Stomach (tissue), 9 donors: ENCODE data around the gene ACER1. TPM values are rescaled to one million over a fixed set of nuclear protein-coding genes. Genes with fewer than 3 reads are reported as not detected.
A peak's percentile ranks its signal among the peaks of the same experiment; 100 is the strongest.
"Not testable (repeated sequence)": the region's sequence is repeated elsewhere in the genome, so short reads cannot be mapped to it uniquely, and the experiment has no call there.

Experiments used
- DNase-seq, 2 donors: peaks; one replicate each; pipeline versions ENCODE4 v3.0.0 to v3.0.0-alpha.2; 2013 to 2019
- H3K27ac ChIP-seq, 5 donors: fragments of 200-600 bp in 4 of 5; sonication (generic) in 4 of 5; one replicate each; pipeline ENCODE4 v1.5.1; 2013 to 2019; ENCODE audit warnings: mild to moderate bottlenecking in 1 of 5, moderate library complexity in 1 of 5
- H3K27me3 ChIP-seq, 3 donors: fragments of 200-600 bp; sonication (generic); one replicate each; pipeline ENCODE4 v1.5.1; 2017 to 2019; ENCODE audit warnings: mixed run types in 1 of 3
- H3K36me3 ChIP-seq, 4 donors: fragments of 200-600 bp; sonication (generic); 1 replicate in 3 of 4; 2 replicates in 1 of 4; pipeline ENCODE4 v1.5.1; 2016 to 2019
- H3K4me1 ChIP-seq, 4 donors: fragments of 200-600 bp; sonication (generic); one replicate each; pipeline ENCODE4 v1.5.1; 2016 to 2019
- H3K4me3 ChIP-seq, 4 donors: fragments of 200-600 bp; sonication (generic) in 3 of 4; one replicate each; pipeline ENCODE4 v1.5.1; 2016 to 2019; ENCODE audit warnings: mild to moderate bottlenecking in 1 of 4
- H3K9me3 ChIP-seq, 4 donors: fragments of 200-600 bp; sonication (generic); one replicate each; pipeline ENCODE4 v1.5.1; 2016 to 2019
- EP300 ChIP-seq: sonication (generic); formaldehyde crosslinking; IDR thresholded peaks from one replicate; pipeline ENCODE4 v1.6.1; 2017; ENCODE audit warnings: antibody characterized with exemption
- POLR2A ChIP-seq, 4 donors: fragments of 450-650 bp; IDR thresholded peaks; one replicate each; pipeline ENCODE4 v1.6.1; 2016; ENCODE audit warnings: antibody characterized with exemption in 4 of 4, control low read depth in 2 of 4, mild to moderate bottlenecking in 1 of 4, moderate library complexity in 1 of 4
- POLR2AphosphoS5 ChIP-seq, 3 donors: sonication (generic); formaldehyde crosslinking; IDR thresholded peaks; one replicate each; pipeline ENCODE4 v1.6.1; 2016; ENCODE audit warnings: antibody characterized with exemption in 3 of 3
- WGBS, 5 donors: extraction: QIAGEN DNeasy Blood & Tissue Kit in 3 of 5; methylation state at CpG; one replicate each; pipeline versions ENCODE4 v1.1.5 to v1.1.7; 2013 to 2018; 5-methylcytosine and 5-hydroxymethylcytosine counted together
- intact Hi-C: fragments of 100-400 bp; cut with DNase I; formaldehyde crosslinking; loops from one replicate; pipeline ENCODE4 v1.15.1; 2023; ENCODE audit warnings: low total_unique reads
- polyA plus RNA-seq, 3 donors: library from polyadenylated mRNA; stranded (reverse); fragments of 200-250 nt; gene quantifications; one replicate each; pipeline ENCODE4 v1.2.3, GENCODE V29; 2013
- total RNA-seq, 5 donors: library from RNA; depleted of rRNA; stranded (reverse); fragments of >200 nt; gene quantifications; one replicate each; pipeline versions ENCODE4 v1.1.0 to v1.2.3, GENCODE V29; 2014 to 2016
- TF ChIP-seq, protein P1 (sequence below), 7 experiments: fragments of 450-650 bp in 4 of 7; fragments of 200-600 bp in 3 of 7; sonication (generic) in 3 of 7; IDR thresholded peaks; one replicate each; pipeline ENCODE4 v1.5.1; 2016 to 2019; ENCODE audit warnings: antibody characterized with exemption in 7 of 7, control low read depth in 2 of 7, mild to moderate bottlenecking in 1 of 7
- donor health status: healthy with polysubstance abuse.
- donor health status: Bipolar disorder and iron deficiency.
- donor health status: healthy.

ACER1 gene
- total and polyA plus RNA-seq, 8 donors = 0.08 to 3.5 TPM; not detected in 6

DNA sequence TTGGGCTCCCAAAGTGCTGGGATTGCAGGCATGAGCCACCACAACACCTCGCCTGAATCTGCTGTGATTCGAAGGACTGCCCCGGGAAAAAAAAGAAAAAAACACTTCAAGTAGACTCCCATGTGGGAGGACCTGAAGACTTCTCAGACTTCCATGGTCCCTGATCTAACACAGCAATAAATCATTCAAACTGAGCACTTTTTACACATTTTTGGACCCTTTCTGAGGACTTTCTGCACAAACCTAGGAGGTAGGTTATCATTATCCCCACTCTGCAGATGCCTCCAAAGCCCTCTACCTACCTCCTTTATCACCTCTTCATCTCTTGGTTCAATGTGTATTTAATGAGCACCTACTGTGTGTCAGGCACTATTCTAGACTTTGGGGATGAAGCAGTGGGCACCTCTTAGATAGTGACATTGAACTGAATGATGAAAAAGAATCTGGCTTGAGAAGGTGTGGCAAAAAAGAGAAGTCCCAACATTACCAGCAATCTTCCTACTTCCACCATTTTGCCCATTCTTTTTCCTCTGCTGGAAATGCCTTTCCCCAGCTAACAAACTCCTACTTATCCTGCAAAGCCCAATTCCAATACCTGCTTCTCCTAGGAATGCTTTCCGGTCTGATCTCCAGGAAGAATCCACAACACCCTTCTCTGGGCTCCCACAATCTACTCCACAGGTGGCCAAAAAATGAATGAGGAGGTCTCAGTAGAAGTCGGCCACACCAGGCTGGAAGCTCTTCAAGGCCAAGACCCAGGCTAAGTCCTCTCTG lies 26.3 kb upstream of the ACER1 start:
- Histone ChIP-seq H3K27me3 (no peaks in the 10 kb centered on the region), H3K9me3 (no peaks in the 10 kb centered on the region), H3K27ac (no peak overlapping the region), H3K36me3 (peaks cover 8 to 16% (median 14%) of the 10 kb centered on the region in 4 donors), H3K4me1 (peaks cover 6 to 20% (median 19%) of the 10 kb centered on the region in 4 donors), H3K4me3 (no peak overlapping the region)
- no peak for DNase-seq
- 81 to 96% (median 93%) methylated on average over 5 of the region's 5 CpGs for WGBS, 5 donors
- TF ChIP-seq POLR2AphosphoS5 (IDR thresholded peaks at IDR 0.05) = no peak
- TF ChIP-seq EP300 = no peak
- TF ChIP-seq POLR2A (IDR thresholded peaks at IDR 0.05) = no peak
- TF ChIP-seq, protein P1, sequence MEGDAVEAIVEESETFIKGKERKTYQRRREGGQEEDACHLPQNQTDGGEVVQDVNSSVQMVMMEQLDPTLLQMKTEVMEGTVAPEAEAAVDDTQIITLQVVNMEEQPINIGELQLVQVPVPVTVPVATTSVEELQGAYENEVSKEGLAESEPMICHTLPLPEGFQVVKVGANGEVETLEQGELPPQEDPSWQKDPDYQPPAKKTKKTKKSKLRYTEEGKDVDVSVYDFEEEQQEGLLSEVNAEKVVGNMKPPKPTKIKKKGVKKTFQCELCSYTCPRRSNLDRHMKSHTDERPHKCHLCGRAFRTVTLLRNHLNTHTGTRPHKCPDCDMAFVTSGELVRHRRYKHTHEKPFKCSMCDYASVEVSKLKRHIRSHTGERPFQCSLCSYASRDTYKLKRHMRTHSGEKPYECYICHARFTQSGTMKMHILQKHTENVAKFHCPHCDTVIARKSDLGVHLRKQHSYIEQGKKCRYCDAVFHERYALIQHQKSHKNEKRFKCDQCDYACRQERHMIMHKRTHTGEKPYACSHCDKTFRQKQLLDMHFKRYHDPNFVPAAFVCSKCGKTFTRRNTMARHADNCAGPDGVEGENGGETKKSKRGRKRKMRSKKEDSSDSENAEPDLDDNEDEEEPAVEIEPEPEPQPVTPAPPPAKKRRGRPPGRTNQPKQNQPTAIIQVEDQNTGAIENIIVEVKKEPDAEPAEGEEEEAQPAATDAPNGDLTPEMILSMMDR (IDR thresholded peaks at IDR 0.05) = no peak
- intact Hi-C loops = no loop called here

- Histone ChIP-seq H3K4me3 (no peak overlapping the region), H3K27me3 (no peaks in the 10 kb centered on the region), H3K27ac (no peak overlapping the region), H3K4me1 (peaks cover 6 to 16% (median 11%) of the 10 kb centered on the region in 4 donors), H3K36me3 (no peaks in the 10 kb centered on the region), H3K9me3 (no peaks in the 10 kb centered on the region)
- DNase-seq = peak in 1 of 2 donors; percentile 35
- TF ChIP-seq, protein P1 (IDR thresholded peaks at IDR 0.05) = no peak
- TF ChIP-seq EP300 (no peak), POLR2AphosphoS5 (IDR thresholded peaks at IDR 0.05) (no peak), POLR2A (IDR thresholded peaks at IDR 0.05) (no peak)
- 30 to 47% (median 33%) methylated on average over 8 to 9 of the region's 9 CpGs for WGBS, 5 donors
- intact Hi-C loops = no loop called here
Measured at GRCh38 chr19:6358003-6358402, 24.6 kb upstream of the ACER1 start.

- intact Hi-C loops = no loop called here
- Histone ChIP-seq H3K27ac (no peak overlapping the region), H3K36me3 (no peaks in the 10 kb centered on the region), H3K4me1 (peaks cover 2 to 10% (median 3%) of the 10 kb centered on the region in 4 donors), H3K4me3 (no peak overlapping the region), H3K27me3 (no peaks in the 10 kb centered on the region), H3K9me3 (peaks cover 0 to 2% (median 0%) of the 10 kb centered on the region in 4 donors)
- no peak for DNase-seq
- no peak for TF ChIP-seq POLR2AphosphoS5 (IDR thresholded peaks at IDR 0.05)
- 70 to 84% (median 75%) methylated on average over 14 of the region's 14 CpGs for WGBS, 5 donors
Measured at GRCh38 chr19:6357174-6357573, 23.8 kb upstream of the ACER1 start.

DNA sequence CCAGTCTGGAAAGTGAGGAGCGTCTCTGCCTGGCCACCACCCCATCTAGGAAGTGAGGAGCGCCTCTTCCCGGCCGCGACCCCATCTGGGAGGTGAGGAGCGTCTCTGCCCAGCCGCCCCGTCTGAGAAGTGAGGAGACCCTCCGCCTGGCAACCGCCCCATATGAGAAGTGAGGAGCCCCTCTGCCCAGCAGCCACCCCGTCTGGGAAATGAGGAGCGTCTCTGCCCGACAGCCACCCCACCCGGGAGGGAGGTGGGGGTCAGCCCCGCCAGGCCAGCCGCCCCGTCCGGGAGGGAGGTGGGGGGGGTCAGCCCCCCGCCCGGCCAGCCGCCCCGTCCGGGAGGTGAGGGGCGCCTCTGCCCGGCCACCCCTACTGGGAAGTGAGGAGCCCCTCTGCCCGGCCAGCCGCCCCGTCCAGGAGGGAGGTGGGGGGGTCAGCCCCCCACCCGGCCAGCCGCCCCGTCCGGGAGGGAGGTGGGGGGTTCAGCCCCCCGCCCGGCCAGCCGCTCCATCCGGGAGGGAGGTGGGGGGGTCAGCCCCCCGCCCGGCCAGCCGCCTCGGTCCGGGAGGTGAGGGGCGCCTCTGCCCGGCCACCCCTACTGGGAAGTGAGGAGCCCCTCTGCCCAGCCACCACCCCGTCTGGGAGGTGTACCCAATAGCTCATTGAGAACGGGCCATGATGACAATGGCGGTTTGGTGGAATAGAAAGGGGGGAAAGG lies 22.1 kb upstream of the ACER1 start:
- WGBS, 5 donors = 93 to 95% (median 94%) methylated on average over 3 to 33 of the region's 46 CpGs
- H3K4me3 ChIP-seq, DNase-seq: not testable (repeated sequence)

DNA sequence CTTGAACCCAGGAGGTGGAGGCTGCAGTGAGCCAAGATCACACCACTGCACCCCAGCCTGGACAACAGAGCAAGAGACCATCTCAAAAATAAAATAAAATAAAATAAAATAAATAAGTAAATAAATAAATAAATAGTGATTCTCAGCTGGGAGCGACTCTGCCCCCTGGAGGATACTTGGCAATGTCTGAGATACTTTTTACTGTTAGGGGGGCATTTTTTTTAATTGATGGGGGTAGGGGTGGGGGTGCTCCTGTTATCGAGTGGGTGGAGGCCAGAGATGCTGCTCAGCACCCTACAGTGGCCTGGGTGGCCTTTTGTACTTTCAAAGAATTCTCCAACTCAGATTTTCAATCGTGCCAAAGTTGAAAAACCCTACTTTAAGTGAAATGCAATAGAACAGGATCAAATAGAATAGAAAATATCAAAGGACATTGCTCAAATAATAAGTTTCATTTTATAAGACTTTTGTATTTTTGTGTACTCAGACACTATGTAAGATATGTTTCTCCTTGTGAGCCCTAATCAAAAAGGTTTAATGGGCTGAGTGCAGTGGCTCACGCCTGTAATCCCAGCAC lies 20.8 kb upstream of the ACER1 start:
- intact Hi-C loops = no loop called here
- no peak overlapping the region for H3K4me3 ChIP-seq
- H3K36me3 ChIP-seq = no peaks in the 10 kb centered on the region
- TF ChIP-seq, protein P1 (IDR thresholded peaks at IDR 0.05) = peak in 2 of 7 experiments; percentile 39 to 40
- TF ChIP-seq EP300 = no peak
- no peak overlapping the region for H3K27ac ChIP-seq
- peaks cover 0 to 4% (median 0%) of the 10 kb centered on the region in 4 donors for H3K9me3 ChIP-seq
- no peaks in the 10 kb centered on the region for H3K27me3 ChIP-seq
- DNase-seq = peak in 1 of 2 donors; percentile 37
- WGBS, 5 donors = 55 to 62% (median 60%) methylated on average over 4 of the region's 4 CpGs
- peaks cover 0 to 4% (median 0%) of the 10 kb centered on the region in 4 donors for H3K4me1 ChIP-seq

More for the DNA sequence above, 22.1 kb upstream of the ACER1 start:
- H3K9me3 ChIP-seq, intact Hi-C loops, H3K27me3 ChIP-seq, H3K27ac ChIP-seq, H3K36me3 ChIP-seq, H3K4me1 ChIP-seq: not testable (repeated sequence)
